ENCODE measurements around the gene SOS1.
A peak's percentile ranks its signal among the peaks of the same experiment; 100 is the strongest.
"Not testable (repeated sequence)": the region's sequence is repeated elsewhere in the genome, so short reads cannot be mapped to it uniquely, and the experiment has no call there.

SOS1 gene

DNA sequence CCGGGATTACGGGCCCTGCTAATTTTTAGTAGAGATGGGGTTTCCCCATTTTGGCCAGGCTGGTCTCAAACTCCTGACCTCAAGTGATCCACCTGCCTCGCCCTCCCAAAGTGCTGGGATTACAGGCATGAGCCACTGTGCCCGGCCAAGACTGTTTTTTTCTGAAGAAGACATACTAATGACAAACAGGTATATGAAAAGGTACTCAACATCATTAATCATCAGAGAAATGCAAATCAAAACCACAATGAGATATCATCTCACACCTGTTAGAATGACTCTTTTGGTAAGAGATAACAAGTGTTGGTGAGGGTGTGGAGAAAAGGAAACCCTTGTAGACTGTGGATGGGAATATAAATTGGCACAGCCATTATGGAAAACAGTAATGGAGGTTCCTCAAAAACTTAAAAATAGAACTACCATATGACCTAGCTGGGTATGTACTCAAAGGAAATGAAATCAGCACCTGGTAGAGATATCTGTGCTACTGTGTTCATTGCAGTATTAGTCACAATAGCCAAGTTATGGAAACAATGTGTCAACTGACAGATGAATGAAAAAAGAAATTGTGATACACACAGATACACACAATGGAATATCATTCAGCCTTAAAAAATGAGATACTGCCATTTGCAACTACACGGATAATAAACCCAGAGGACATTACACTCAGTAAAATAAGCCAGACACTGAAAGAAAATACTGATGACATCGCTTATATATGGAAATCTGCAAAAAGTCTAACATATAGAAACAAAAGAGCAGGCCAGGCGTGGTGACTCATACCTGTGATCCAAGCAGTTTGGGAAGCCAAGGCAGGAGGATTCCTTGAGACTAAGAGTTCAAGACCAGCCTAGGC lies 20.8 kb downstream of the SOS1 start:
- DNase-seq (ENCODE audit: low read depth) = peak; percentile 13

DNA sequence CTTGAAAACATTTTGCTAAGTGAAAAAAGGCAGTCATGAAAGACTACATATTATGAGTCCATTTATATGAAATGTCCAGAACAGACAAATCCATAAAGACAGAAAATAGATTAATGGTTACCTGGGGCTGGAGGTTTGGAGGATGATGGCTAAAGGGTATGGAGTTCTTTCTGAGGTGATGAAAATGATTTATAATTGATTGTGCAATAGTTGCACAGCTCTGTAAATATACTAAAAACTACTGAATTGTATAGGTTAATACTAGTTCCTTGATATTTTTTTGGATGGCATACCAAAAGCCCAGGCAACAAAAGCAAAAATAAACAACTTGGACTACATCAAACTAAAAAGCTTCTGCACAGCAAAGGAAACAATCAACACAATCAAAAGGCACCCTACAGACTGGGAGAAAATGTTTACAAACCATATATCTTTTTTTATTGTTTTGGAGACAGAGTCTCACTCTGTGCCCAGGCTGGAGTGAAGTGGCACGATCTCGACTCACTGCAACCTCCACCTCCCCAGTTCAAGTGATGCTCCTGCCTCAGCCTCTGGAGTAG lies 21.5 kb downstream of the SOS1 start:
- no peak for DNase-seq (ENCODE audit: low read depth)

DNA sequence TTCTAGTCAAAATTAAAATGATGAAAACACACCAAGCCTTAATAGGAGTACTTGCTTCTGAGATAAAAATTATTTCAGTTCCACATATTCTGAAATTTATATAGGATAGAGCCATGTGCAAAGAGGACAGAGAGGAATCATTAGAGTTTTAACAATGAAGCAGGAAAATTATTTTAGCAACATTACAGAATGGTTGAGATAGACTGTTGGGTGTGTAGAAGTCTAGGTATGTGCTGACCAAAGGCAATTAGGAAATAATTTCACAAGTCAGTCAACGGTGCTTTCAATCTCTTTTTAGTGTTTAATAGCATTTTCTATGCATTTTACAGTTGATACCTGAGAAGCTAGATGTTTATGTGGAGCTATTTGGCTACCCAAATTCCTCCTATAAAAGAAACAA lies 25.2 kb downstream of the SOS1 start:
- no peak for DNase-seq (ENCODE audit: low read depth)

DNA sequence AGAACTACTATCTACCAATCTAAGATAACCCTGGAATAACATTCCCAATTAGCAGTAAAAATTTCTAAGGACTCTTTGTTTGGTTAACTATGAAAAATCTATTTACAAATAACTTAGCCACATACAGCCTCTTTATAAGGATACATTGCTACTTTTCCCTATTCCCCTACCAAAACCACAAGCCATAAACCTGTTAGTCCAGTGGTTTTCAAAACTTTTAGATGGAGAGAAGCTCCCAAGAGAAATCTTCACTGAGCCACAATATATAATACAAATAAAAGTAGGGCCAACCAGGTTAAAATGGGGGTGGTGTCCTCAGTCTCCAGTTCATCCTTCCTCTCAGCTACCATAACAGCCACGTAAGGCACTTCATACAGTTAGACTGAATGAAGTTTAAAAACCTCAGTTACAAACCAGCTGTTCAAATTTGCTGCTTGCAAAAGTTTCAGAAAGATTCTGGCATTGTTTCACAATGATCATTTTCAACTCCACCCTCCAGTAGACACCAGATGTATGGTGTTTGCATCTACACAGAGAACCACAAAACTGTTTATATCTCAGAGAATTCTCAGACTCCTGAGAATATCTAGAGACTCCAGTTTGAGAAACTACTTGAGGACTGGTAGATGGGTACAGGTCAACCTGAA lies 26.0 kb downstream of the SOS1 start:
- DNase-seq (ENCODE audit: low read depth) = no peak

DNA sequence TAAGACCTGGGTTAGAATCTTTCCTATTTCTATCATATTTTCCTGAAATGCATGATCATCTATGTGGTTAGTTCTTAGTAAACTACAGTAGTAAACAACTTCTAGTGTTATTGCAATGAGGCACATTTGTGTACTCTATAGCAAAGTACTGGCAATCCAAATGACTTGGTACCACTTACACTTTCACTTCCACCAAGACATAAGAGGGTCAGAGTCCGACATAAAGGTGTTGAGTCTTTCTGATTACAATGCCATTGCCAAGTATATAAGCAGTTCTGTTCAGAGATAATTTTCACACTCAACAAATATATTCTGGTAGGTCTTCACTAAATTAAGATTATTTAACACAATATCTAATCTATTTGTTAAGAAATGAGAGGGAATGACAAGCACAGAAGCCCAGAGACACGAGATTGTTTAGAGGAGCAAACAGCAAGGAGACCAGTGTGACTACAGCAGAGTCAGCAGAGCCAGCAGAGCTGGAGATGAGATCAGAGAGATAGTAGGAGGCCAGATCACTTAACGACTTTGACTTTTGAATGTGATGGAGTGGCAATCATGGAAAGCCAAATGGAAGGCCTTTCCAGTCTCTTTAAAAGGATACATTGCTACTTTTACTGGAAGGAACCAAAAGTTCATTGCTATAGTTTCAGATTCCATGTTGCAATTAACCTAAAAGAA lies 27.5 kb downstream of the SOS1 start:
- no peak for DNase-seq (ENCODE audit: low read depth)

DNA sequence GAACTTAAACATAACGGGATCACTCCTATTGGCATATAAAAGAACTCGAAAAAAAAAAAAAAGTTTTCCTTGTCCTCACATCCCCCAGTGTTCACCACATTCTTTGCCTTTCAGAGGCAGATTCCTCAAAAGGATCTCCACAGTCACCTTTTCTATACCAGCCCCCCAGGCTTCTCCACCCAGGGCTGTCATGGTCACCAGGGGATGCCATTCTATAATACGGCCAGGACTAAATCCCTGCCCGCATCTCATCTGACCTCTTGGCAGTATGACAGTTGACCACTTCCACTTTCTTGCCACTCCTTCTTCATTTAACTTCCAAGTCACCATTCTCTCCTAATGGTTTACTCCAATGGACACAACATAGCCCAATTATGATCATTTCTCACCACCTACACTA lies 29.3 kb downstream of the SOS1 start:
- no peak for DNase-seq (ENCODE audit: low read depth)

DNA sequence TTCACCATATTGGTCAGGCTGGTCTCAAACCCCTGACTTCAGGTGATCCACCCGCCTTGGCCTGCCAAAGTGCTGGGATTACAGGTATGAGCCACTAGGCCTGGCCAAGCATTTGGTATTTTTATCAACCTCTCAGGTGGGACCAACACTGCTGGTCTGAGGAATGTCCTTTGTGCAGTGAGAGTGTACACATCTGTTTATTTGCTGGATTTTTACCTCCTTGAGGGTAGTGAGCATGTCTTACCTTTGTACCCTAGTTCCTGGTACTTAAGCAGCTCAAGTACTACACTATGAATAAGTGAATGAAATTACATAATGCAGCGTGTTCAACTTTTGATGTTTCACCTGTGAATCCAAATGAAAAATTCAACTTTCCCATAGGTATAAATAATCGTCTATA lies 29.8 kb downstream of the SOS1 start:
- DNase-seq (ENCODE audit: low read depth) = no peak

DNA sequence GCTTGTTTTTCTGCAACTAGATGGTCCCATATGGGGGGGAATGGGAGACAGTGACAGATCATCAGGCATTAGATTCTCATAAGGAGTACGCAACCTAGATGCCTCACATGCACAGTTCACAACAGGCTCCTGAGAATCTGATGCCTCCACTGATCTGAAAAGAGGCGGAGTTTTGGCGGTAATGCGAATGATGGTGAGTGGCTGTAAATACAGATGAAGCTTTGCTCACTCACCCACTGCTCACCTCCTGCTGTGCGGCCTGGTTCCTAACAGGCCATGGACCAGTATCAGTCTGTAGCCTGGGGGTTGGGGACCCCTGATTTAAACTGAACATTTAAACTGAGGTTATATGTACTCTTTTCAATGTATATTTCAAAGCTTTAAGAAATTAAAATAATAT lies 40.7 kb downstream of the SOS1 start:
- DNase-seq (ENCODE audit: low read depth) = no peak

DNA sequence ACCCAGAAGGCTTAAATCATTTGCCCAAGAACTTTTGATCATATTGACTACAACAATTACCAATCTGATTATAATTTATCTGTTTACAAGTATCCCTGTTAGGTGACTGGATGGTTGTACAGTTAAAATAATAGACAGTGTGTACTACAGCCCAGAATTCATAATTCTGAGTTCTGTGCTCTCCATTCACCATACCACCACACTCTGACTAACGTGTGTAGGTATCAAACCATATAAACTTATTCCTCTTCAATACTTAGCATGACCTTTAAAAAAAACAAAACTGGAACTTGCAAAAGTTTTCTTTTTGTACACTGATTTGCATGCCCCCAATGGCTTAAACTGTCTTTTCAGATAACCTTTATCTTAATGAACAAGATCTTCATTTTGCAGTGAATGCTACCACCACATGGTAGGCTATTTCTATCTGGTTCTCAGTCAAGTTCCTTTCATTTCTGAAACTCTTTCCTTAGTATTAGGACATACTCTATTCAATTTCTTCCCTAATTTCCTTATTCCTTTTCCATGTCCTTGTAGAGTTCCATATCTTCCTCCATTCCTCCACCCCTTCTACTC lies 50.9 kb downstream of the SOS1 start:
- no peak for DNase-seq (ENCODE audit: low read depth)

DNA sequence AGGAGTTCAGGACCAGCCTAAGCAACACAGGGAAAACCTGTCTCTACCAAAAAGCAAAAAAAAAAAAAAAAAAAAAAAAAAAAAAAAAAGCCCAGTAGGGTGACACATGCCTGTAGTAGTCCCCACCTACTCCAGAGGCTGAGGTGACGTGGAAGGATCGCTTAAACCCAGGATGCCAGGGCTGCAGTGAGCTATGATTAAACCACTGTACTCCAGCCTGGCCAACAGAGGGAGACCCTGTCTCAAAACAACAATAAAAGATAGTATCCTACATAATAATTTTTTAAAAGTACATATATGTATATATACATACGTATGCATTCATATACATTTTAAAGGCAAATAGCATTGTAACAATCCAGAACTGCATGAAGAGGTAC lies 51.7 kb downstream of the SOS1 start:
- no peak for DNase-seq (ENCODE audit: low read depth)

DNA sequence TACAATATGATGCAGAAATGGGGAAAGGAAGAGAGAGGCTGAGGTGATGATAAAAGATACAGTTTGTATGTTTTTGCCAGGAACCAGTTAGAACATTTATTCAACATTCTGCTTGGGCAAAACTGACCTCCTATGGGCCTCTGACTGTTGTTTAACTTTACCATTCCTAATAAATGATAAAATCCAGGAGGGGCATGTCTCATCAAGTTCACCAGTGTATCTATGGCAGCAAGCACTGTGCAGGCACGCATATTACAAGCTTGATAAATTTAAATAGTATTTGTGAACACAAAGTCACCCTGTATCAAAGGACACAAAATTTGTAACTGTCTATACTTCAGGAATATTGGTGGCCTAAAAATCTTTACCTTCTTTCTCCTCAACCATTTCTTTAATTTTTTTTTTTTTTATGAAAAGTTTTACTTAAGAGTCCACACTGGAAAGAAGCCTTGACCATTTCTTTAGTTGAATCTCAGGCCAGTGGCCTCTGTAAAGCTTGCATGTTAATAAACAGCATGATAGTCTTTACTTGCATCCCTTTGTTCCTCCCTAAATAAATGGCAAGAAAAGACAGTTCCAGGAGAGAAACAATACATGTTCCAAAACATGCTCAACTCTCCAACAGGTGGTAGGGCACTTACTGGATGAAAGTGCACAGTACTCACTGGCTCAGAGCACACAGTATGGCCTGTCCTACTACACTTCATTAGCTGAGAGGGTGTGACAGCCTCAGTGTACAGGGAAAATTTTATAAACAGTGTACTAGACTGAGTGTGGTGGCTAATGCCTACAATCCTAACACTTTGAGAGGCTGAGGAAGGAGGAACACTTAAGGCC lies 52.3 kb downstream of the SOS1 start:
- DNase-seq (ENCODE audit: low read depth) = no peak

DNA sequence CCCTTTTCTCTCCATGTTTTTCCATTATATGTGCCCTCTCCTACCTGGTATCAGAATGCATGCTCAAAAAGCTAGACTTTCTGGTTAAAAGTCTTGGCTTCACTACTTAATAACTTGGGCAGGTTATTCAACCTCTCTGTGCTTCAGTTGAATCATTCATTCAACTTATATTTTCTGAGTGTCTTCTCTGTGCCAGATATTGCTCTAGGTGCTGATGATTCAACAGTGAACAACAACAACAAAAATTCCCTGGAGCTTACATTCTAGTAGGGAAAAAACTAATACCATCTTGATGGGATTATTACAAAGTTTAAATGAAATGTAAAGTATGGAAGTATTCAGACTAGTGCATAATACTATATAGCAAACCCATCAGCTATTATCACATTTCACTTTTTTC lies 55.2 kb downstream of the SOS1 start:
- no peak for DNase-seq (ENCODE audit: low read depth)

DNA sequence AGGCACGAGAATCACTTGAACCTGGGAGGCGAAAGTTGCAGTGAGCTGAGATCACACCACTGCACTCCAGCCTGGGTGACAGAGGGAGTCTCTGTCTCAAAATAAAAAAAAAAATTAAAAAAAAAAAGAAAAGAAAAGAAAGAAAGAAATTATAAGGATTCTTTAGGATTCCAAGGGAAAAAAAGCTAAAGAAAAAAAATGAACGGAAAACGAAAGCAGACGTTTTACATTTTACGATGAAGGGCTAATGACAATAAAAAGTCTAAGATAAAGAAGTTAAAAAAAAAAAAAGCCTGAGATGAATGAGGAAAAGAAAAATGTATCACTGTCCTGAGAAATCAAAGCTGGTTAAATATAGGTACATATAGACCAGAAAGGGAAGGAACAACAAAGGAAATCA lies 58.5 kb downstream of the SOS1 start:
- no peak for DNase-seq (ENCODE audit: low read depth)

DNA sequence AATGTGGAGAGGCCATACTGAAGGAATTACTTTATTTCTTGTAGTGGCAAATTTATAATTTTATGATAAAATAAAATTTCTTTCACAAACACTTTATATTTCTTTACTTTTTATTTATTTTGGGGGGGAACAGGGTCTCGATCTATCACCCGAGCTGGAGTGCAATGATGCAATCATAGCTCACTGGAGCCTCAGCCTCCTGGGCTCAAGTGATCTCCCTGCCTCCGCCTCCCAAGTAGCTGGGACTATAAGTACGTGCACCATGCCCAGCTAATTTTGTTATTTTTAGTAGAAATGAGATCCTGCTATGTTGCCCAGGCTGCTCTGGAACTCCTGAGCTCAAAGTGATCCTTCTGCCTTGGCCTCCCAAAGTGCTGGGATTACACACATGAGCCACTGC lies 59.6 kb downstream of the SOS1 start:
- no peak for DNase-seq (ENCODE audit: low read depth)

DNA sequence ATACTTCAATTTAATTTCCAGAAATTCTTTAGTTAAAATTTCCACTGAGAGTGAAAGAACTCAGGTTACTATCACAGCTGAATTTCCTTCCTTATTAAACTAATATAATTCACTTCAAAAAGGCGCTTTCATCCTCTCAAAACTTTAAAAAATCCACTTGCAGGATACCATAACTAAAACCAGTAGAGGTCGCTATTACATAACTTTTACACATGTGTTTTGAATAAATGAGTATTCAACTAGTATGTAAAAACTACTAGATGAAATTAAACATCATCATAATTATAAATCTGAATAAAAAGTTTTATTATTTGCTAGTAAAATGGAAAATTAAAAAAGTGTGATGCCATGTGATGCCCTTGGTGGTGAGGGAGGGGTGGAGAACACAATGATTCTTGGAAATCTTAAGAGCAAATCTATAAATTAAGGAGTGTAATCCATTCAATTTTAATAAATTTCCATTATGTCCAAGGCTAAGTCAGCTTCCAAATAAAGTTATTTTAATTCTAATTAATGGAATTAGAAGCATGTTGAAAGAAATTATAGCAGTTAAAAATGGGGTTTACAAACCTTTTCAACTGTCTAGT lies 61.4 kb downstream of the SOS1 start:
- DNase-seq (ENCODE audit: low read depth) = peak; percentile 8

DNA sequence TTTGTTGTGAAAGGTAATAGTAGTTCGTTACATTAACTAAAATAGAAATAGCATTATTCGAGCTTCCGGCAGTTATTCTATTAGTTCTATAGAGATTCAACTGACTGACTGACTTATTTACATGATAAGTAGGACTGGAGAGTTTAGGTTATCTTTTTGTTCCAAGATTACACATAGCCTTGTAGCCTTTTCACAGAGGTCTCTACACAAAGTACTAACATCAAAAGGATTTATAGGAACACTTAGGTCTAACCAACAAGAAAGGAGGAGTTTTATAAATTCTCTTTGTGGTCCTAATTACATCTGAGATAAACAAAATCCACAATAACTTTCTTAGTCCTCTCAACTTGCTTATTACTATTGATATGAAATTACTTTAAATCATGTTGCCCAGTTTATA lies 62.8 kb downstream of the SOS1 start:
- DNase-seq (ENCODE audit: low read depth) = no peak

DNA sequence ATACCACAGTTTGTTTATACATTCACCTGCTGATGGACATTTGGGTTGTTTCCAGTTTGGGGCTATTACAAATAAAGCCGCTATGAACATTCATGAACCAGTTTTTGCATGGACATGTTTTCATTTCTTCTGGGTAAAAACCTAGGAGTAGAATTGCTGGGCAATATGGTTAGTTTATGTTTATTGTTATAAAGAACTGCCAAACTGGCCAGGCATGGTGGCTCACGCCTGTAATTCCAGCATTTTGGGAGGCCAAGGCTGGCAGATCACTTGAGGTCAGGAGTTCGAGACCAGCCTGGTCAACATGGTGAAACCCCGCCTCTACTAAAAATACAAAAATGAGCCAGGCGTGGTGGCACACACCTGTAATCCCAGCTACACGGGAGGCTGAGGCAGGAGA lies 68.2 kb downstream of the SOS1 start:
- not testable (repeated sequence) for DNase-seq (ENCODE audit: low read depth)

DNA sequence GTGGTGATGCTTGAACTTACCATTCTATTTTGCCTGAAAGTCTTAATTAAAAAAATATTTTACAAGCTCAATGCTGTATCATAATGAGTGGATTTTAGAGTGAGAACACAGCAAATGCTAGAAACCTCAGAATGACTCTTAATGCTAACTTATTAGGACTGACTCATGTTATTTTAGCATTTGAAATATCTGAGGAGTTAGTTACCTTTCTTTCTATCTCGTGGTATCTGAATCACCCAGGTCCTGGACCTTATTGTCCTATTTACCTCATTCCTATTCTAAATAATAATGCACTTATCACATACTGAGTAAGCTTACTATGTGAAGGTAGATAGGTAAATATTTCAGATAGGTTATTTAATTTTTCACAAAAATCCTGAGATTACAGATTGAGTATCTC lies 70.7 kb downstream of the SOS1 start:
- no peak for DNase-seq (ENCODE audit: low read depth)

DNA sequence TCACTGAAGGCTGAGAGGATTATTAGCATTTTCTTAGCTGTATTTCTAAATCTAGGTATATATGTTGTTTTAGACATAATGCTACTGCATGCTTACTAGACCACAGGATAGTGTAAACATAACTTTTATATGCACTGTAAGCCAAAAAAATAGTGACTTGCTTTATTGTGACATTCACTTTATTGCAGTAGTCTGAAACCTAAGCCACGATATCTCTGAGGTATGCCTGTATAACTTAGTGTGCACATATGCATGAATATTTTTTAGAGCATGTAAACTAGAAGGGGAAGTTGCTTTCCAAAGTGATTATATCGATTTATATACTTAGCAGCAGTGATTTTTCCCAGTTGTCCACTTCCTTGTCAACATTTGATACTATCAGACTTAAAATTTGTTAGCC lies 81.8 kb downstream of the SOS1 start:
- DNase-seq (ENCODE audit: low read depth) = no peak

DNA sequence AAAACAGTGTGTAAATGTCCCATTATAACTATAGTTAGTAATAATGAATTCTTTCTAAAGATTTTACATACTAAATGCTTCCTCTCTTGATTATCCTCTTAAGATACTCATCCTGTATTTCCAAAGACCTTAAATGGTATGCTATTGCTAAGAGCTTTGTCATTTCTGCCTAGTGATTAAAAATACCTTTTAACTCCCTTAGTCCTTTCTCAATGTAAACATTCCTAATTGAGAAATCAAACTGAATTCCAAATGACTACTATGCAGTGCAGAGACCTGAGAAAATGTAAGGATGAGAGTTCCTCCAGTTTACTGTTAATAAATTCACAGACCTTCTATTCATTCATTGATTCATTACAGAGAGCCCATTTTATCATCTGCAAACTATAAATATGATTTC lies 86.9 kb downstream of the SOS1 start:
- DNase-seq (ENCODE audit: low read depth) = peak; percentile 65

DNA sequence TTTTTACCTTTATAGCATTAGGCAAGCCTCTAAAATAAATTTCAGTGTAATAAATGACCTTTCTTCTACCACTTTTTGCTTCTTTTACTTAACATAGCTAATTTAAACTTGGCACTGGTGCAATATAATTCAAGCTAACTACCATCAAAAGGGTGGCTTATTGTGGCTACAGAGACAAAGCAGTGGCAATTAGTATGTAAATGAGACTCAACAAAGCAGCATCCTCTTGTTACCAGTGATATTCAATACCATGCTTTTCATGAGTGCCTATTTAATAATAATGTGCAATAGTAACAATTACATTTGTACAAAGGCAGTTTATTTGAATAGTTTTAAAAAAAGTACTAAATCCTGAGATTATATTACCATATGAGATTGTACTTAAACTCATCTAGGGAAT lies 93.4 kb downstream of the SOS1 start:
- DNase-seq (ENCODE audit: low read depth) = no peak

All from HS-5 (cell line).